Stimulated activated memory B cell treated with anti-CD40 and anti-IgM and Interleukin-4, amounts not matched to agents 10 μg/mL and 1 μg/mL and 100 μg/mL, for 72 hours (primary cell): Measurements from ENCODE around the gene CRKL.

ENCODE experiments used
- ATAC-seq: fragments of 150-1000 bp; cut with Tn5 transposase; 2 replicates; pipeline ENCODE4 v1.10.0; 2021
- H3K27ac Mint-ChIP-seq: one replicate; pipeline ENCODE4 v1.8.0; 2022; ENCODE audit warnings: mild to moderate bottlenecking, mixed read lengths
- H3K27me3 Mint-ChIP-seq: one replicate; pipeline ENCODE4 v1.8.0; 2022; ENCODE audit warnings: mixed read lengths
- H3K36me3 Mint-ChIP-seq: one replicate; pipeline ENCODE4 v1.8.0; 2022; ENCODE audit warnings: mixed read lengths
- H3K4me1 Mint-ChIP-seq: one replicate; pipeline ENCODE4 v1.8.0; 2022; ENCODE audit warnings: mixed read lengths
- H3K4me3 Mint-ChIP-seq: one replicate; pipeline ENCODE4 v1.8.0; 2022; ENCODE audit warnings: mild to moderate bottlenecking, moderate library complexity, mixed read lengths
- H3K9me3 Mint-ChIP-seq: one replicate; pipeline ENCODE4 v1.8.0; 2022; ENCODE audit warnings: mixed read lengths

The CRKL gene

DNA sequence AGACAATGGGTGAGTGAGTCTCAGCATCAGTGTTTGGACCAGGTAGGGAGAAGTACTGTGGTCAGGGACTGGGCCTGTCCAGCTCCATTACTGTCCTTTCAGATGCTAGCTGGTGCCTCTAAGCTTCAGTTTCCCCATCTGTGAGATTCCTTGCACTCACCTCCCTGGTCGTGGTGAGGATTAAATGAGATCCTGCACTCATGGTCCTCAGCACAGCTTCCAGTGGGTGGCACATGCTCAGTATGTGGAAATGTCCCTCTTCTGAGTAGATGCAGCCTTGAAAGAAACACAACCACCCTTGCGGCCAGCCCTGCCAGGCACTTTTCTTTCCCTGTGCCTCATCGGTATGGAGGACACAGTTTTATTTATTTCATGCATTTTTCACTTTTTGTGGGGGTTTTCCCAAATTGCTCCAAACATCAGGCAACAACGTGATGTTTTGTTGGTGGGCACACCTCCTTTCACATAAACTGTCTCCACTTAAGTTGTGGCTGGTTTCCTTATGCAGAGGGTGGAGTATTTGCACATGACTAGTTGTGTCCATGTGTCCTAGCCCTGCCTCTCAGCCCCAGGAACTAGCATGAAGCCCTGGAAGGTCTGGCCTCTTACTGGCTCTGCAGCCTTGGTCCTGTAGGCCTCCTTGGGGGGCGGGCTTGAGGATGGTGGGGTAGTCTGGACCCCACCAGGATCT lies 66.0 kb downstream of the CRKL start:
- Mint-ChIP-seq H3K4me1 (peaks cover 49% of the 10 kb centered on the region), H3K27me3 (no peaks in the 10 kb centered on the region), H3K36me3 (peaks cover 25% of the 10 kb centered on the region), H3K4me3 (peak overlapping the region; percentile 95), H3K9me3 (peaks cover 3% of the 10 kb centered on the region), H3K27ac (peak overlapping the region; percentile 92)
- no peak for ATAC-seq

DNA sequence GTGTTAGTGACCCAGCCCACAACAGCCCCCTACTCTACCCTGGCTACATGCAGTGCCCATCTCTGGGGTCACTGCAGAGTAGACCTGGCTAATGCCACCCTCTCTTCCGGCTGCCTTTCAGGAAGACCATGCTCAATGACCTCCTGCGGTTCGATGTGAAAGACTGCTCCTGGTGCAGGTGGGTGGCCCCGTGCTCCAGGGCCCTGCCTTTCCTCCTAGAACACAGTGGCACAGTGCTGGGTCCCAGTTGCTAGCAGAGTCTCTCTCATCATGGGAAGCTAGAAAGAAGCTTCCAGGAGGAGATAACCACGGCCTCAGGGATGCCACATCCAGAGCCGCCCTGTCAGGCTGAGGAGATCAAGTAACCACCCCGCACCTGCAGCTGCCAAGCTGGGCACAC lies 68.5 kb downstream of the CRKL start:
- no peaks in the 10 kb centered on the region for H3K9me3 Mint-ChIP-seq
- H3K27ac Mint-ChIP-seq, result no peak overlapping the region
- peaks cover 25% of the 10 kb centered on the region for H3K36me3 Mint-ChIP-seq
- ATAC-seq, result no peak
- H3K4me1 Mint-ChIP-seq, result peaks cover 29% of the 10 kb centered on the region
- no peaks in the 10 kb centered on the region for H3K27me3 Mint-ChIP-seq
- H3K4me3 Mint-ChIP-seq, result no peak overlapping the region

DNA sequence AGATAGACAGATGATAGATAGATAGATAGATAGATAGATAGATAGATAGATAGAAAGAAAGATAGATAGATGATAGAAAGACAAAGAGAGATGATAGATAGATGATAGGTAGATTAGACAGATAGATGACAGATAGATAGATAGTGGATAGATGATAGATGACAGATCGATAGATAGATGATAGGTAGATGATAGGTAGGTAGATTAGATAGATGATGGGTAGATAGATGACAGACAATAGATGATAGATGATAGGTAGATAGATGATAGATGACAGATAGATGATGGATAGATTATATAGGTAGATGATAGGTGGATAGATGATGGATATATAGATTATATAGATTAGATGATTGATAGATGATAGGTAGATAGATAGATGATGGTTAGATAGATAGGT lies 69.2 kb downstream of the CRKL start:
- Mint-ChIP-seq H3K4me1 (peaks cover 23% of the 10 kb centered on the region), H3K9me3 (no peaks in the 10 kb centered on the region), H3K4me3 (no peak overlapping the region), H3K36me3 (peaks cover 32% of the 10 kb centered on the region), H3K27ac (no peak overlapping the region), H3K27me3 (no peaks in the 10 kb centered on the region)
- no peak for ATAC-seq

DNA sequence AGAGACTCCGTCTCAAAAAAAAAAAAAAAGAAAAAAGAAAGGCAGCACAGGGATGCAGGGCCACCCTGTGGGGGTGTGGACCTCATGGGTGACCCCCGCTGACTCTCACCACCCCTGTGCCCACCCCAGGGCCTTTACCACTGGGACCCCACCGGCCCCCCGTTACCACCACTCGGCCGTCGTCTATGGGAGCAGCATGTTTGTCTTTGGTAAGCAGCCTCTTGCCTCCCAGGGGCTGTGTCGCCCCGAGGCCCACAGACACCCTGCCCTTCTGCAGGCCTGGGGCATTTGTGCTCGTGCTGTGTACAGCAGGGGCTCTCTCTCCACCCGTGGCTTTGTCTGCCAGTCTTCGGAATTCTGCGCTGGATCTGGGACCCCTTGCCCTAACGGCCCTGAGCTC lies 70.2 kb downstream of the CRKL start:
- H3K4me1 Mint-ChIP-seq, result peaks cover 16% of the 10 kb centered on the region
- no peaks in the 10 kb centered on the region for H3K27me3 Mint-ChIP-seq
- H3K36me3 Mint-ChIP-seq, result peaks cover 32% of the 10 kb centered on the region
- H3K4me3 Mint-ChIP-seq, result no peak overlapping the region
- H3K9me3 Mint-ChIP-seq, result no peaks in the 10 kb centered on the region
- H3K27ac Mint-ChIP-seq, result no peak overlapping the region
- ATAC-seq, result no peak

DNA sequence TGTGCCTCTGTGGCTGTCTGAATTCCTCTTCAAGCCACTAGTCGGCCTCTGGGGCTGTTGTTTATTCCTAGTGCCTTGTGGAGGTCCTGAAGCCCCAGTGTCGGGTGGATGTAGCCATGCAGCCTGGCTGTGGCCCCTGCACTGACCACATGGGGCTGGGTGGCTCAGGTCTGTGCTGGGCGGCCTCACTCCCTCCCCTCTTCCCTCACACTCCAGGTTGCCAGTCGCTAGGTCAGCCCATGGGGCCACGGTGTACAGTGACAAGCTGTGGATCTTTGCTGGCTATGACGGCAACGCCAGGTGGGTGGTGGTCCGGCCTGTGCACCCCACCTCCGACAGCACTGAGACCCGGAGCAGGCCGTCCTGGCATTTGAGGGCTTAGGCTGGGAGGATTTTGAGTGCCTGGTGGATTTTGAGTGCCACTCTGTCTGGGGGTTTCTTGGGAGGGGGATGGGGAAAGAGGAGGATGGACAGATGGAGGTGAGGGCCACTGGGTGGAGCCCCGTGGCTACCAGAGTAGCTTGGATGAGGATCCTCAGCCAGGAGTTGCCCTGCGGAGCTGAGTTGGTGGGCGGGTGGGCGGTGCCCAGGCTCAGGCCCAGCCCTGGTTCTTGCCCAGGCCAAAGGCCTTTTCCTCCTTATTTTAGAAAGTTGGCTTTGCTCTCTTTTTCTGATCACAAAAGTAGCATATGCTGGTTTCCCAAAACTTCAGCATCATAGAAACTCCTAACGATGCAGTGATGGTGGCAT lies 71.5 kb downstream of the CRKL start:
- Mint-ChIP-seq H3K27ac (no peak overlapping the region), H3K4me3 (no peak overlapping the region), H3K36me3 (peaks cover 37% of the 10 kb centered on the region), H3K4me1 (peaks cover 5% of the 10 kb centered on the region), H3K27me3 (no peaks in the 10 kb centered on the region), H3K9me3 (no peaks in the 10 kb centered on the region)
- no peak for ATAC-seq

DNA sequence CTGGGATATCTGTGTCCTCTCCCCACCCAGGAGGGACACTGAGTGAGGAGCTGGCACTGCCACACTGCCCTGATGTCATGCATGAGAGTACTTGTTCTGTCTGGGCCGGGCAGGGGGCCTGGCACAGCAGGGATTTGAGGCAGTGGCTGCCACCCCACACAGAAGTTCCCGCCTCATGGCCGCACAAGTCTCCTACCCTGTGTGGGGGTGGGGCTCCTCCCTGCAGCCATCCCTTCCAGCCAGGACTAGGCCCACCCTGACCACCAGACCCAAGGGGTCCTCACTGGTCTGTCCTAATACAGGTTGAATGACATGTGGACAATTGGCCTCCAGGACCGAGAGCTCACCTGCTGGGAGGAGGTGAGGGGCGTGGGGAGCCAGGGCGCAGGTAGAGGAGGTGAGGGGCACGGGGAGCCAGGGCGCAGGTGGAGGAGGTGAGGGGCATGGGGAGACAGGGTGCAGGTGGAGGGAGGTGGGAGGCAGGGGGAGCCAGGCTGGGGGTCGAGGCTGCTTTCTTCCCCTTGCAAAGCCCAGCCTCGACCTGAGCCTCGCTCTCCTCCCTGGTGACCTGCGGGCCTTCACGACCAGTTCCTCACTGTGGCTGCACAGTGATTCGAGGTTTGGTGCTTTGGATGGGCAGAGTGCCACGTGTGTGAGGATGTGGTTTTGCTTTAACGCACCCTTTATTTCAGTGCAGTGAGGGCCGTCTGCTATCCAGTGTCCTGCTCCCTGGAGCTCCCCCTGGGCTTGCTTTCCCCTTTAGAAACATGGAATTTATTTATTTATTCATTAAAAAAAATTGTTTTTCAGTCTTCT lies 72.3 kb downstream of the CRKL start:
- no peak for ATAC-seq
- Mint-ChIP-seq H3K27me3 (no peaks in the 10 kb centered on the region), H3K27ac (no peak overlapping the region), H3K4me1 (no peaks in the 10 kb centered on the region), H3K9me3 (no peaks in the 10 kb centered on the region), H3K4me3 (no peak overlapping the region), H3K36me3 (peaks cover 32% of the 10 kb centered on the region)

DNA sequence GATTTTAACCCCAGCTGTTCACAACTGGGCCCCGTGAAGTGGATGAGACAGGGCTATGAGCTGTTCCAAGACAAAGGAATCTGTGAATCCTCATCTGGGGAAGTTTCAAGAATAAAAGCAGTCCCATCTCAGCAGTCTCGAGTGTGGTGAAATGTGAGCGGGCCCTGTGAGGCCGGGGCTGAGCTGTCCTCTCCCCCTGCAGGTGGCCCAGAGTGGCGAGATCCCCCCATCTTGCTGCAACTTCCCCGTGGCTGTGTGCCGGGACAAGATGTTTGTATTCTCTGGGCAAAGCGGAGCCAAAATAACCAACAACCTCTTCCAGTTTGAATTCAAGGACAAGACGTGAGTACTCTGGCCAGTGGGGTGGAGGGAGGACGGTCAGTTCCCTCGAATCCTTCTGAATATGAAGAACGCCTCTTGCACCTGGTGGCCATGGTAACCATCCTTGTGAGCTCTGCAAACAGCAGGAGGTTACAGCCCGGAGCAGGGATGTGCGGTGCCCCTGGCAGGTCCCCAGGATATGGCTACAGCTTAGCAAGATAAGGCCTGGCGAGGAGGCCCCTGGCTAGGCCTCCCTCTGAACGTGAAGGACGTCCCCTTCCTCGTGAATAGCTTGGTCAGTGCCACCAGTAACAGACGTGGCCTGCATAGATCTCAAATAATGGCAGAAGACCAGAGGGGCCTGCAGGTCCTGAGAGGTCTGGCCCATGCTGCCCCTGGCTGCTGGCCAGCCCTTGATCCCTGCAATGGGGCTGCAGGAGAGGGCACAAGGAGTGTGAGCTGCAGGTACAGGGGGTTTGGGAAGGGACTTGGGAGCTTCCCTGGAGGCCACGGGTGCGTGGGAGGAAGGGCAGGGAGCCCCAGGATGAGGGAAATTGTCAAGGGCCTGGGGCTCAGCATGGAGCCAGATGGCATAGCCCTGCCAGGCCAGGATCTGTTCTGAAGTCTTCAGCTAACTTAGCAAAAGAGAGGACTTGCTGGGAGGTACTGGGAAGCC lies 73.3 kb downstream of the CRKL start:
- no peaks in the 10 kb centered on the region for H3K27me3 Mint-ChIP-seq
- no peak overlapping the region for H3K27ac Mint-ChIP-seq
- no peaks in the 10 kb centered on the region for H3K9me3 Mint-ChIP-seq
- no peak overlapping the region for H3K4me3 Mint-ChIP-seq
- peaks cover 37% of the 10 kb centered on the region for H3K36me3 Mint-ChIP-seq
- no peak for ATAC-seq
- H3K4me1 Mint-ChIP-seq, result no peaks in the 10 kb centered on the region

DNA sequence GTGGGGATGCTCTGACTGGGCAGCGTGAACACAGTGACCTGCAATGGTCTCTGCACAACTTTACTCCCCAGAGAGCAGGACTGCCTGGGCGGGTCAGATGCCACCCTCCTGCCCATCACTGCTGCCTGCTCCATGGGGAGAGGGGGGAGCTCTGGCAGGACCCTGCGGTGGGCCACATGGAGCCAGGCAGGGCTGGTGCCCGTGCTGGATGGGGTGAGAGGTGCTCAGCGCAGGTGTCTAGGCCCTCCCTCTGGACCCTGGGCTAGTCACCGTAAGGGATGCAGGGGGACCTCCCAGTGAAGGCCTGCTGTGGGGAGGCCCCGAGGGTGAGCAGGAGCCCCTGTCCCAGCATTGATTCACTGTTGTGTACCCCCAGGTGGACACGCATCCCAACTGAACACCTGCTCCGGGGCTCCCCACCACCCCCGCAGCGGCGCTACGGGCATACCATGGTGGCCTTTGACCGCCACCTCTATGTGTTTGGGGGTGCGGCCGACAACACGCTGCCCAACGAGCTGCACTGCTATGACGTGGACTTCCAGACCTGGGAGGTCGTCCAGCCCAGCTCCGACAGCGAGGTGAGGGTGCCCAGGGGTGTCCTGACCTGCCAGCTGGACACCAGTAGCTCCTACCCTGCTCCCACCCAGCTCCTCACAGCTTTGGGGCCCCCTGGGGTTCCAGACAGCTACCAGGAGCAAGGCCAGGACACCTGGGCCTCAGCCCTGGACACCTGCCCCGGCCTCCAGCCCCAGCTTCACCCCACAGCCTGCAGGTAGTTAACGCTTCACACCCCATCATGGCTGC lies 74.2 kb downstream of the CRKL start:
- peaks cover 39% of the 10 kb centered on the region for H3K36me3 Mint-ChIP-seq
- no peaks in the 10 kb centered on the region for H3K27me3 Mint-ChIP-seq
- H3K4me3 Mint-ChIP-seq, result no peak overlapping the region
- no peak for ATAC-seq
- H3K4me1 Mint-ChIP-seq, result no peaks in the 10 kb centered on the region
- H3K27ac Mint-ChIP-seq, result no peak overlapping the region
- H3K9me3 Mint-ChIP-seq, result no peaks in the 10 kb centered on the region

DNA sequence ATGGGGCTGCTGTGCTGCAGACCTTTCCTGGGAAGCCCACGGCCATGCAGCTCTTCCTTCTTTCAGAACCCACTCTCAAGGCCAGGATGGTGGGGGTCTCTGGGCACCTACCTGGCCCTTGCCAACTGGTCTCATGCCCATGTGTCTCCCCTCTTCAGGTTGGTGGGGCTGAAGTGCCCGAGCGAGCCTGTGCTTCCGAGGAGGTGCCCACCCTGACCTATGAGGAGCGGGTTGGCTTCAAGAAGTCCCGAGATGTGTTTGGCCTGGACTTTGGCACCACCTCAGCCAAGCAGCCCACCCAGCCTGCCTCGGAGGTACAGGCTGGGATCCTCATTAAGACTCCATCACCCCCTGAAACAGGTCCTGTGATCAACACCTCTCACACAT lies 74.8 kb downstream of the CRKL start:
- no peaks in the 10 kb centered on the region for H3K27me3 Mint-ChIP-seq
- no peak for ATAC-seq
- no peaks in the 10 kb centered on the region for H3K9me3 Mint-ChIP-seq
- H3K4me3 Mint-ChIP-seq, result no peak overlapping the region
- no peak overlapping the region for H3K27ac Mint-ChIP-seq
- peaks cover 37% of the 10 kb centered on the region for H3K36me3 Mint-ChIP-seq
- H3K4me1 Mint-ChIP-seq, result no peaks in the 10 kb centered on the region

DNA sequence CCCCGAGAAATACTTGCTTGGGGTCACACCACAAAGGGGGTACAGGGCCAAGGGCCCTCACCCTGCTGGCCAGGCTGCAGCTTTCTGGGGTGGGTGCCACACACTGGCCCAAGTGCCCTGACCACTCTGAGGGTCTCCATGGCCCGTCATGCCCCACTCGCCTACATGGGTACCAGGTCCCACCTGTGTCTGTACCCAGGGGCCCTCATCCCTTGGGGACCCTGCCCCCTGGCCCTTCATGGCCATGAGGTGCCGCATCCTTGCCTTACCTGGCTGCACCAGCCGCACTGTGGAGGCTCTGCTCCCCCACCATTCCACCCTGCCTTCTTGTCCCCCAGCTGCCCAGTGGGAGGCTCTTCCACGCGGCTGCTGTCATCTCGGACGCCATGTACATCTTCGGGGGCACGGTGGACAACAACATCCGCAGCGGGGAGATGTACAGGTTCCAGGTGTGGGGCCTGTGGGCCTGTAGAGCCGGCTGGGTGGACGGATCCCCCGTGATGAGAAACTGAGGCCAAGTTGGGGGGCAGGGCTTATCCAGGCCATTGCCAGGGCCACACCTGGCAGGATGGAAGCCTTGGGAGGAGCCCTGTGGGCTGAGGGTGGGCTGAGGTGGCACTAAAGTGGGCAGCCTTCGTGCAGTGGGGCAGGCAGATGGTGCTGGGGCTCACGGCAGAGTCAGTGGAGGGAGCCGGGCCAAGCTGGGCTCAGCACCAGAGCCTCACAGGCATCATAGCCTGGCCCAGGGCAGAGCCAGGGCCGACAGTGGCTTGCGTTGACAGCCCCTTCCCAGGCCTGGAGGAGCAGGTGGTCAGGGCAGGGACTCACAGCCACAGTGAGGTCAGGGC lies 75.5 kb downstream of the CRKL start:
- no peaks in the 10 kb centered on the region for H3K9me3 Mint-ChIP-seq
- peaks cover 34% of the 10 kb centered on the region for H3K36me3 Mint-ChIP-seq
- no peak for ATAC-seq
- no peak overlapping the region for H3K4me3 Mint-ChIP-seq
- H3K27me3 Mint-ChIP-seq, result no peaks in the 10 kb centered on the region
- no peaks in the 10 kb centered on the region for H3K4me1 Mint-ChIP-seq
- no peak overlapping the region for H3K27ac Mint-ChIP-seq

DNA sequence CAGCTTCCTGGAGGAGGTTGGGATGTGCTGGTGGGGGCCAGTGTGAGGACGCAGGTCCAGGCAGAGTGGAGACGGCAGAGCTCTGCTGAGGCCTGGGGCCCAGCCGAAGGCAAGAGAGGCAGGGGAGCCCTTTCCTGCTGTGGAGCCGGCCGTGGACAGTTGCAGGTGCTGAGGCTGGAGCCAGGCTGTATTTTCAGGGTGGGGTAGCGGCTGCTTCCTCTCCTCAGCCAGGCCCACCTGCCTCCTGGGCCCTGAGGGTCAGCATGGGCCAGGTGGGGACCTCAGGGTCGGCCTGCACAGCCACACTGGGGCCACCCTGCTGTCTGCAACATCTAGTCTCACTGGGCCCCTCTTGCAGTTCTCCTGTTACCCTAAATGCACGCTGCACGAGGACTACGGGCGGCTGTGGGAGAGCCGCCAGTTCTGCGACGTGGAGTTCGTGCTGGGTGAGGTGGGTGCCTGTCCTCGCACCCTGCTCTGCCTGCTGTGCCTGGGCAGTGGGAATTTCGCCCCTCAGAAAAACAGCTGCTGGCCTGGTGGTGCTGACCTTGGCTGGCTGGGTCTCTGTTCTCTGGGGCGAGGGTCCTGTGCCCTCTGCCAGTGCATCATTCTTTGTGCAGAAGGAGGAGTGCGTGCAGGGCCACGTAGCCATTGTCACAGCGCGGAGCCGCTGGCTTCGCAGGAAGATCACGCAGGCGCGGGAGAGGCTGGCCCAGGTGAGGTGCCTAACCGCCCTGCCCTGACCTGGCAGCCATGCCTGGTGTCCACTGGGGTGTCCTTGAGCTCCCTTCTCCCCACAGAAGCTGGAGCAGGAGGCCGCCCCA lies 76.3 kb downstream of the CRKL start:
- Mint-ChIP-seq H3K9me3 (no peaks in the 10 kb centered on the region), H3K27me3 (no peaks in the 10 kb centered on the region), H3K4me3 (no peak overlapping the region), H3K27ac (no peak overlapping the region), H3K36me3 (peaks cover 38% of the 10 kb centered on the region), H3K4me1 (peaks cover 7% of the 10 kb centered on the region)
- no peak for ATAC-seq

DNA sequence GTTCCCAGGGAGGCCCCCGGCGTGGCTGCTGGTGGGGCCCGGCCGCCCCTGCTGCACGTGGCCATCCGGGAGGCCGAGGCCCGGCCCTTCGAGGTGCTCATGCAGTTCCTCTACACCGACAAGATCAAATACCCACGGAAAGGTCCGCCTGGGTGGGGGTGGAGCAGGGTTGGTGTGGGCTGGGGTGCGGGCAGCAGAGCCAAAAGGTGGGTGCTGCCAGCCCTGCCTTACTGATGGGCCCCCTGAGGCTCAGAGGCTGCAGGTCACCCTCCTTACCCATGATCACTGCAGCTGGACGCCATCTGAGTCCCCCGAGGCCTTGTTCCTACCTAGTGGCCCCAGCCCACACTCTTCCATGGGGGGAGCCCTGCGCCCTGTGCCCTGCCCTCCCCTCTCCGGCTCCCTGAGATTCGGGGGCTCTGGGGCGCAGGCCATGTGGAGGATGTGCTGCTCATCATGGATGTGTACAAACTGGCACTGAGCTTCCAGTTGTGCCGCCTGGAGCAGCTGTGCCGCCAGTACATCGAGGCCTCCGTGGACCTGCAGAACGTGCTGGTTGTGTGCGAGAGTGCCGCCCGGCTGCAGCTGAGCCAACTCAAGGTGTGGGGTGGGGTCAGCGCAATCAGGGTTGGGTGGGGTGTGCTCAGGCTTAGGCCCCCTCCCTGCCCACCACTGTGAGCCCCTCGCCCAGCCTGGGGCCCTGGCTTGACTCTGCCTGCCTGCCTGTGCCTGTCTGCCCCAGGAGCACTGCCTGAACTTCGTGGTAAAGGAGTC lies 77.1 kb downstream of the CRKL start:
- Mint-ChIP-seq H3K4me3 (no peak overlapping the region), H3K36me3 (peaks cover 38% of the 10 kb centered on the region), H3K27ac (no peak overlapping the region), H3K9me3 (no peaks in the 10 kb centered on the region), H3K4me1 (peaks cover 8% of the 10 kb centered on the region), H3K27me3 (no peaks in the 10 kb centered on the region)
- no peak for ATAC-seq
